ENCODE measurements around the gene CEL. TPM values are rescaled to one million over a fixed set of nuclear protein-coding genes. Genes with fewer than 3 reads are reported as not detected.

The CEL gene
- total RNA-seq, 1 experiment from 2014 or later, result 6.9 TPM

DNA sequence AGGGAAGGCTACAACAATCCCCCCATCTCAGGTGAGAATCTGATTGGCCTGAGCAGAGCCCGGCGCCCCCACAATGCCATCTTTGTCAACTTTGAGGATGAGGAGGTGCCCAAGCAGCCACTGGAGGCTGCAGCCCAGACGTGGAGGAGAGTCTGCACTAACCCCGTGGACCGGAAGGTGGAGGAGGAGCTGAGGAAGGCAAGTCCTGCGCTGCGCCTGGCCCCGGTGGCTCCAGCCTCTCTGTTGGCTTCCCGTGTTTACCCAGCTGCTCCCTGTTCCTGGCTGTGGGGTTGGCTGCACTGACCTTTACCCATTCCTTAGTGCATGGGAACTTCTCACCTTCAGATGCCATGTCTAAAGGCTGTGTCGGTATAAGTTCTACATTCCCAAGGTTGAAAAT lies 11.0 kb upstream of the CEL start:
- ChIA-PET RAD21 (ENCODE audit: low non-redundant PET in 1 of 2, low total read pairs in 2 of 2, uncharacterized antibody in 2 of 2, unreplicated experiment in 2 of 2) (no interaction called here), POLR2A (no interaction called here), CTCF (no interaction called here)
- no peak for TF ChIP-seq ZFX (IDR thresholded peaks at IDR 0.05)
- TF ChIP-seq CEBPB (IDR thresholded peaks at IDR 0.05; ENCODE audit: low read depth), result no peak
- no peak for TF ChIP-seq SP1 (IDR thresholded peaks at IDR 0.05; ENCODE audit: low read depth)
- TF ChIP-seq YY1 (IDR thresholded peaks at IDR 0.05; ENCODE audit: extremely low read depth, insufficient replicate concordance, low read depth, low read length), result no peak
- no peak for TF ChIP-seq EGR1 (IDR thresholded peaks at IDR 0.05; ENCODE audit: low read depth)
- TF ChIP-seq REST (IDR thresholded peaks at IDR 0.05; ENCODE audit: low read depth), result no peak
- Histone ChIP-seq H3K4me3 (replicated peaks in 1 of 2; ENCODE audit: low read depth in 1 of 2, low read length in 2 of 2) (no peak overlapping the region), H3K9me3 (ENCODE audit: control insufficient read depth in 1 of 2, insufficient read depth in 1 of 2, low read depth in 1 of 2, low read length in 2 of 2) (no peaks in the 10 kb centered on the region), H3K36me3 (ENCODE audit: control insufficient read depth in 1 of 2, insufficient read depth in 2 of 2, low read length in 2 of 2) (peaks cover 38 to 47% of the 10 kb centered on the region in 2 experiments; a peak in 3 of 4 replicates), H4K20me1 (ENCODE audit: insufficient read depth) (no peaks in the 10 kb centered on the region), H3K27ac (ENCODE audit: low read depth, low read length) (no peak overlapping the region), H3K9me2 (ENCODE audit: insufficient read depth) (no peaks in the 10 kb centered on the region), H3K9ac (ENCODE audit: low read length) (no peak overlapping the region), H2AFZ (ENCODE audit: low read depth, low read length, poor library complexity, severe bottlenecking) (no peak overlapping the region), H3K4me1 (ENCODE audit: control insufficient read depth in 1 of 2, insufficient read depth in 2 of 2, low read length in 2 of 2) (no peaks in the 10 kb centered on the region), H3K4me2 (ENCODE audit: low read length) (no peak overlapping the region), H3K79me2 (ENCODE audit: insufficient read depth, low read length) (no peaks in the 10 kb centered on the region; the same call in 1 of the 2 replicates), H3K27me3 (ENCODE audit: insufficient read depth, low read length) (no peaks in the 10 kb centered on the region)
- no peak for ATAC-seq
- no peak for DNase-seq (ENCODE audit: low read depth, low spot score)
- no TSS peak for BruUV-seq (replicated peaks)
- intact Hi-C loops (cut with micrococcal nuclease), result no loop called here

DNA sequence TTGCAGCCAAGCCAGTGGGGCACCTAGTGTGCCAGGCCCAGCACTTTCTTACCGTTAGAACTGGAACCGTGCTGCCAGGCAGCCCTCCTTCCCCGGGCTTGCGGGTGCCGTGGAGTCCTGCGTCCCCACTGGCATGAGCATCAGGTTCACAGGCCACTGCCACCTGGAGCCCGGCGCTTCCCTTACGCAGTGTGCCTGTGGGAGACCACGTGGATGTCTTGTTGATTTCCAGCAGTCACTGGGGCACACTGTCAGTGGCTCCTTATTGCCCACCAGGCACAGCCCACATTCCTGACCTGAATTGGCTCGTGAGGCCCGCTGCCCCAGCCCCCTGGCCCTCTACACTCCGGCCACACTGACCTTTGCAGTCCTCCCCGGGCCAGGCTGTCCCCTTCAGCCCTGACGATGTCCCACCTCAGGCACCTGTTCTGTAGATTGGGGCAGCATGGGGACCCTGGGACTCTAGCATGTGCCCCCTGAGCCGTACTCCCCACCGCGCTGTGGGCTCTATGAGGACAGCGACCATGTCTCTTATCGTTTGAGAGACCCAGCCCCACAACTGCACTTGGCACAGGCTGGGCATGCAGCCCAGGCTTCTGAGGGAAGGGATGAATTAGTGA lies 10.4 kb upstream of the CEL start:
- Histone ChIP-seq H3K9me3 (ENCODE audit: control insufficient read depth in 1 of 2, insufficient read depth in 1 of 2, low read depth in 1 of 2, low read length in 2 of 2) (no peaks in the 10 kb centered on the region), H3K4me1 (ENCODE audit: control insufficient read depth in 1 of 2, insufficient read depth in 2 of 2, low read length in 2 of 2) (no peaks in the 10 kb centered on the region), H3K27ac (ENCODE audit: low read depth, low read length) (no peak overlapping the region), H3K4me3 (replicated peaks in 1 of 2; ENCODE audit: low read depth in 1 of 2, low read length in 2 of 2) (no peak overlapping the region), H3K9ac (ENCODE audit: low read length) (no peak overlapping the region), H4K20me1 (ENCODE audit: insufficient read depth) (no peaks in the 10 kb centered on the region), H3K9me2 (ENCODE audit: insufficient read depth) (no peaks in the 10 kb centered on the region), H2AFZ (ENCODE audit: low read depth, low read length, poor library complexity, severe bottlenecking) (no peak overlapping the region), H3K79me2 (ENCODE audit: insufficient read depth, low read length) (no peaks in the 10 kb centered on the region; the same call in 1 of the 2 replicates), H3K36me3 (ENCODE audit: control insufficient read depth in 1 of 2, insufficient read depth in 2 of 2, low read length in 2 of 2) (peaks cover 37 to 41% of the 10 kb centered on the region in 2 experiments; a peak in 3 of 4 replicates), H3K4me2 (ENCODE audit: low read length) (no peak overlapping the region), H3K27me3 (ENCODE audit: insufficient read depth, low read length) (no peaks in the 10 kb centered on the region)
- ChIA-PET CTCF (no interaction called here), RAD21 (ENCODE audit: low non-redundant PET in 1 of 2, low total read pairs in 2 of 2, uncharacterized antibody in 2 of 2, unreplicated experiment in 2 of 2) (no interaction called here), POLR2A (no interaction called here)
- intact Hi-C loops (cut with micrococcal nuclease), result no loop called here
- DNase-seq (ENCODE audit: low read depth, low spot score), result no peak
- ATAC-seq, result no peak
- no TSS peak for BruUV-seq (replicated peaks)
- no peak for TF ChIP-seq EGR1 (IDR thresholded peaks at IDR 0.05; ENCODE audit: low read depth)
- no peak for TF ChIP-seq POLR2A (IDR thresholded peaks at IDR 0.05; ENCODE audit: borderline replicate concordance, extremely low read depth, insufficient read depth, insufficient read length)
- TF ChIP-seq EZH2phosphoT487 (IDR thresholded peaks at IDR 0.05; ENCODE audit: borderline replicate concordance), result no peak
- no peak for TF ChIP-seq ZFX (IDR thresholded peaks at IDR 0.05)
- no peak for TF ChIP-seq SP1 (IDR thresholded peaks at IDR 0.05; ENCODE audit: low read depth)
- TF ChIP-seq TCF7L2 (IDR thresholded peaks at IDR 0.05; ENCODE audit: borderline replicate concordance, extremely low read depth, insufficient read depth, insufficient read length), result no peak
- no peak for TF ChIP-seq ATF3 (IDR thresholded peaks at IDR 0.05)
- TF ChIP-seq YY1 (IDR thresholded peaks at IDR 0.05; ENCODE audit: extremely low read depth, insufficient replicate concordance, low read depth, low read length), result no peak
- no peak for TF ChIP-seq SRF (IDR thresholded peaks at IDR 0.05; ENCODE audit: low read depth)
- no peak for TF ChIP-seq RAD21 (IDR thresholded peaks at IDR 0.05; ENCODE audit: low read depth)
- TF ChIP-seq ZNF274 (IDR thresholded peaks at IDR 0.05; ENCODE audit: low read depth, low read length), result no peak
- no peak for TF ChIP-seq SIN3A (IDR thresholded peaks at IDR 0.05; ENCODE audit: low read depth)
